ENCODE measurements around the gene MZB1.

Gene MZB1

DNA sequence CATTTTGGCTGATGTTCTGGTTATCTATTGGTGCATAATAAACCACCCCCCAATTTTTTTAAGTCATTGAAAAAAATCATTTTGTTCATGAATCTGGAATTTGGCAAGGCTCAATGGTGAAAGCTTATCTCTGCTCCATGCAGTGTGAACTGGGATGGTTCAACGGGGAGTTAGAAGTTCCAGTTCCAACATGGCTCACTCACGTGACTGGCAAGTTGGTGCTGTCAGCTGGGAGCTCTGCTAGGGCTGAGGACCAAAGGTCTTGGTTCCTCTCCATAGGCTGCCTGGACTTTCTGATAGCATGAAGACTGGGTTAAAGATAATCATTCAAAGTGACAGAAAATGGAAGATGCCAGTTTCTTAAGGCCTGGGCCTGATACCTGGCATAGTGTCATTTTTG is 17.2 kb upstream of the MZB1 start:
- H3K79me1 ChIP-seq (replicated peaks; ENCODE audit: low read length, poor library complexity, severe bottlenecking): peaks cover 6% of the 10 kb centered on the region
- H3K4me1 ChIP-seq (ENCODE audit: control insufficient read depth, insufficient read depth, low read depth, low read length): peaks cover 7% of the 10 kb centered on the region
- no peak overlapping the region for H2AK5ac ChIP-seq (ENCODE audit: low read length, severe bottlenecking)
- H2BK12ac ChIP-seq (ENCODE audit: low read length in 2 of 2): no peak overlapping the region
- WGBS: 95% methylated on average over 2 of the region's 2 CpGs
- H3K9ac ChIP-seq (ENCODE audit: low read length): no peak overlapping the region
- no peak overlapping the region for H2BK15ac ChIP-seq (ENCODE audit: low read depth, poor library complexity, severe bottlenecking)
- H3K9me3 ChIP-seq (ENCODE audit: control insufficient read depth, low read length): no peaks in the 10 kb centered on the region
- H4K8ac ChIP-seq (ENCODE audit: low read length): no peak overlapping the region
- no peak overlapping the region for H2AFZ ChIP-seq (ENCODE audit: low read depth, low read length)
- no peak overlapping the region for H2BK120ac ChIP-seq (ENCODE audit: low read depth, low read length)
- DNase-seq: no peak
- no peak overlapping the region for H3K27ac ChIP-seq (ENCODE audit: low read length, poor library complexity, severe bottlenecking)
- no peak overlapping the region for H3K4me3 ChIP-seq (ENCODE audit: insufficient read depth in 1 of 2, low read depth in 1 of 2, low read length in 2 of 2)
- no peak overlapping the region for H3K14ac ChIP-seq (ENCODE audit: low read length in 2 of 2)
- no peak overlapping the region for H3K23ac ChIP-seq (ENCODE audit: low read length in 2 of 2)
- no peak overlapping the region for H3K18ac ChIP-seq (ENCODE audit: low read depth in 1 of 2, low read length in 2 of 2)
- peaks cover 0 to 1% of the 10 kb centered on the region in 2 experiments for H3K36me3 ChIP-seq (ENCODE audit: control insufficient read depth in 1 of 2, insufficient read depth in 2 of 2, low read depth in 1 of 2, low read length in 2 of 2)
- H3K27me3 ChIP-seq (ENCODE audit: control insufficient read depth in 1 of 2, insufficient read depth in 1 of 2, low read length in 2 of 2): no peaks in the 10 kb centered on the region
- H3K4me2 ChIP-seq (ENCODE audit: low read length, poor library complexity, severe bottlenecking): no peak overlapping the region
- no peak overlapping the region for H3K4ac ChIP-seq (ENCODE audit: low read depth in 1 of 2, low read length in 2 of 2)
- no peak overlapping the region for H4K91ac ChIP-seq (ENCODE audit: low read length)
- H2BK5ac ChIP-seq (ENCODE audit: low read depth, low read length, poor library complexity, severe bottlenecking): no peak overlapping the region

GRCh38 chr5:139404484-139404840 is 14.7 kb upstream of the MZB1 start:
- Histone ChIP-seq H3K79me1 (replicated peaks; ENCODE audit: low read length, poor library complexity, severe bottlenecking) (peaks cover 7% of the 10 kb centered on the region), H3K14ac (ENCODE audit: low read length in 2 of 2) (no peak overlapping the region), H3K27ac (ENCODE audit: low read length, poor library complexity, severe bottlenecking) (peak overlapping the region; percentile 61), H3K36me3 (ENCODE audit: control insufficient read depth in 1 of 2, insufficient read depth in 2 of 2, low read depth in 1 of 2, low read length in 2 of 2) (peaks cover 7 to 18% of the 10 kb centered on the region in 2 experiments), H2AK5ac (ENCODE audit: low read length, severe bottlenecking) (no peak overlapping the region), H3K4me1 (ENCODE audit: control insufficient read depth, insufficient read depth, low read depth, low read length) (peaks cover 7% of the 10 kb centered on the region), H2BK5ac (ENCODE audit: low read depth, low read length, poor library complexity, severe bottlenecking) (no peak overlapping the region), H3K4me2 (ENCODE audit: low read length, poor library complexity, severe bottlenecking) (peak overlapping the region; percentile 55), H3K18ac (ENCODE audit: low read depth in 1 of 2, low read length in 2 of 2) (peak overlapping the region in 1 of 2 experiments; percentile 6), H2AFZ (ENCODE audit: low read depth, low read length) (no peak overlapping the region), H3K9ac (ENCODE audit: low read length) (peak overlapping the region; percentile 90), H3K23ac (ENCODE audit: low read length in 2 of 2) (no peak overlapping the region), H3K27me3 (ENCODE audit: control insufficient read depth in 1 of 2, insufficient read depth in 1 of 2, low read length in 2 of 2) (no peaks in the 10 kb centered on the region), H3K9me3 (ENCODE audit: control insufficient read depth, low read length) (no peaks in the 10 kb centered on the region), H3K4ac (ENCODE audit: low read depth in 1 of 2, low read length in 2 of 2) (peak overlapping the region in 1 of 2 experiments; percentile 40), H2BK15ac (ENCODE audit: low read depth, poor library complexity, severe bottlenecking) (no peak overlapping the region), H4K91ac (ENCODE audit: low read length) (no peak overlapping the region), H3K4me3 (ENCODE audit: insufficient read depth in 1 of 2, low read depth in 1 of 2, low read length in 2 of 2) (peak overlapping the region in 1 of 2 experiments; percentile 83), H2BK120ac (ENCODE audit: low read depth, low read length) (no peak overlapping the region), H4K8ac (ENCODE audit: low read length) (peak overlapping the region; percentile 47), H2BK12ac (ENCODE audit: low read length in 2 of 2) (peak overlapping the region in 1 of 2 experiments; percentile 37)
- DNase-seq: no peak
- WGBS: 83% methylated on average over 5 of the region's 5 CpGs

DNA sequence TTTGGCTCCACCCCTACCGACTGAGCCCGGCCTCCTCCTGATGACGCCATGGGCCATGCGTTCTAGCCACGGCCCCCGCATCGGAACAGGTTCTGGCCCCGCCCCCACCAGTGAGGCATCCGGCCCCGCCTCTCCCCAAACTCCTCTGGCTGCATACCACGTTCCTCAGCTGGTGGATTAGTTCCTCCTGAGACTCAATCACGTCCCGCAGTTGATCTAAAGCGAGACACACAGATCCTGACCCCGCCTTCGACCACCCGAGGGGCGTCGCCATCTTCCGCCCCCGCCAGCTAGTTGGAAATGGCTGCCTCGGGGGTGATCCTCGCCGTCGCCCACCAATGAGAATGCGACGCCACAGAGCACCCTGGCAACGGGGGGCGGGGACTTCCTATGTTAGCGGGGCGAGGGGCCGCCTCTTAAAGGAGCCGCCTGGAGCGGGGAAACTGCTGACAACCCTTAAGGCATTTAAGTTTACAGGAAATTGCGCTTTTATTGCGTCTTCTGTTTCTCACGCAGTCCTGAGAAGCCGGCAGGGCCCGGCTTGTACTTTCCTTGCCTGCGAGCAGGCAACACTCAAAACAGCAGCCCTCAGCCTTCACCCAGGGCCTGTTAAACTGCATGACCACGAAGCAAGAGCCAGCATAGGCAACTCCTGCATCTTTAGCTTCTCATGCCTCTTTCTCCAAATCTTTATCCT is 14.2 kb upstream of the MZB1 start, which contains the start of gene SPATA24:
Gene SPATA24, minus strand, starts transcription at position 303 of the 697 bp plus-strand sequence. Its CDS starts 29 bp downstream, at position 274.
- Histone ChIP-seq H3K9ac (ENCODE audit: low read length) (peak within 1 kb of the TSS; percentile 90), H4K91ac (ENCODE audit: low read length) (no peak within 1 kb of the TSS), H3K4ac (ENCODE audit: low read depth in 1 of 2, low read length in 2 of 2) (peak within 1 kb of the TSS in 1 of 2 experiments; percentile 81), H3K14ac (ENCODE audit: low read length in 2 of 2) (peak within 1 kb of the TSS in 1 of 2 experiments; percentile 44), H2BK12ac (ENCODE audit: low read length in 2 of 2) (peak within 1 kb of the TSS in 1 of 2 experiments; percentile 37), H3K36me3 (ENCODE audit: control insufficient read depth in 1 of 2, insufficient read depth in 2 of 2, low read depth in 1 of 2, low read length in 2 of 2) (peaks cover 7 to 18% of the 10 kb centered on the region in 2 experiments), H3K27me3 (ENCODE audit: control insufficient read depth in 1 of 2, insufficient read depth in 1 of 2, low read length in 2 of 2) (no peaks in the 10 kb centered on the region), H2BK120ac (ENCODE audit: low read depth, low read length) (peak within 1 kb of the TSS; percentile 68), H3K4me3 (ENCODE audit: insufficient read depth in 1 of 2, low read depth in 1 of 2, low read length in 2 of 2) (peak within 1 kb of the TSS; percentile 65 to 83), H4K8ac (ENCODE audit: low read length) (peak within 1 kb of the TSS; percentile 59), H3K23ac (ENCODE audit: low read length in 2 of 2) (no peak within 1 kb of the TSS), H3K9me3 (ENCODE audit: control insufficient read depth, low read length) (no peaks in the 10 kb centered on the region), H3K4me1 (ENCODE audit: control insufficient read depth, insufficient read depth, low read depth, low read length) (peaks cover 7% of the 10 kb centered on the region), H2AK5ac (ENCODE audit: low read length, severe bottlenecking) (peak within 1 kb of the TSS; percentile 36), H3K4me2 (ENCODE audit: low read length, poor library complexity, severe bottlenecking) (peak within 1 kb of the TSS; percentile 71), H2AFZ (ENCODE audit: low read depth, low read length) (no peak within 1 kb of the TSS), H2BK5ac (ENCODE audit: low read depth, low read length, poor library complexity, severe bottlenecking) (no peak within 1 kb of the TSS), H3K27ac (ENCODE audit: low read length, poor library complexity, severe bottlenecking) (peak within 1 kb of the TSS; percentile 96), H2BK15ac (ENCODE audit: low read depth, poor library complexity, severe bottlenecking) (no peak within 1 kb of the TSS), H3K18ac (ENCODE audit: low read depth in 1 of 2, low read length in 2 of 2) (peak within 1 kb of the TSS; percentile 52 to 86), H3K79me1 (replicated peaks; ENCODE audit: low read length, poor library complexity, severe bottlenecking) (peaks cover 7% of the 10 kb centered on the region)
- under 1% methylated on average over 41 of the region's 41 CpGs for WGBS
- peak; percentile 99 for DNase-seq

GRCh38 chr5:139403418-139403786 is 13.7 kb upstream of the MZB1 start:
- no peak for DNase-seq
- Histone ChIP-seq H2BK15ac (ENCODE audit: low read depth, poor library complexity, severe bottlenecking) (no peak overlapping the region), H2AK5ac (ENCODE audit: low read length, severe bottlenecking) (peak overlapping the region; percentile 36), H2BK5ac (ENCODE audit: low read depth, low read length, poor library complexity, severe bottlenecking) (no peak overlapping the region), H3K27ac (ENCODE audit: low read length, poor library complexity, severe bottlenecking) (peak overlapping the region; percentile 96), H3K4me2 (ENCODE audit: low read length, poor library complexity, severe bottlenecking) (peak overlapping the region; percentile 71), H2BK12ac (ENCODE audit: low read length in 2 of 2) (no peak overlapping the region), H3K18ac (ENCODE audit: low read depth in 1 of 2, low read length in 2 of 2) (peak overlapping the region; percentile 11 to 86), H3K4ac (ENCODE audit: low read depth in 1 of 2, low read length in 2 of 2) (peak overlapping the region in 1 of 2 experiments; percentile 42), H3K9ac (ENCODE audit: low read length) (peak overlapping the region; percentile 90), H4K8ac (ENCODE audit: low read length) (peak overlapping the region; percentile 59), H3K23ac (ENCODE audit: low read length in 2 of 2) (no peak overlapping the region), H4K91ac (ENCODE audit: low read length) (no peak overlapping the region), H3K27me3 (ENCODE audit: control insufficient read depth in 1 of 2, insufficient read depth in 1 of 2, low read length in 2 of 2) (no peaks in the 10 kb centered on the region), H3K4me3 (ENCODE audit: insufficient read depth in 1 of 2, low read depth in 1 of 2, low read length in 2 of 2) (peak overlapping the region; percentile 65 to 83), H3K36me3 (ENCODE audit: control insufficient read depth in 1 of 2, insufficient read depth in 2 of 2, low read depth in 1 of 2, low read length in 2 of 2) (peaks cover 7 to 18% of the 10 kb centered on the region in 2 experiments), H3K79me1 (replicated peaks; ENCODE audit: low read length, poor library complexity, severe bottlenecking) (peaks cover 7% of the 10 kb centered on the region), H3K9me3 (ENCODE audit: control insufficient read depth, low read length) (no peaks in the 10 kb centered on the region), H2BK120ac (ENCODE audit: low read depth, low read length) (no peak overlapping the region), H2AFZ (ENCODE audit: low read depth, low read length) (no peak overlapping the region), H3K14ac (ENCODE audit: low read length in 2 of 2) (peak overlapping the region in 1 of 2 experiments; percentile 44), H3K4me1 (ENCODE audit: control insufficient read depth, insufficient read depth, low read depth, low read length) (peaks cover 7% of the 10 kb centered on the region)
- 46% methylated on average over 7 of the region's 7 CpGs for WGBS
